T-helper 1 cell treated with Interleukin-12 subunit alpha and Interleukin-12 subunit beta and Interleukin-4 antibody, amounts not matched to agents 30 μg/mL and 1 μg/mL, for 36 hours (primary cell): Measurements from ENCODE around the gene TTLL12.

Experiments
- H3K27ac Mint-ChIP-seq: one replicate; pipeline ENCODE4 v1.8.0; 2021; ENCODE audit warnings: mild to moderate bottlenecking, mixed read lengths
- H3K27me3 Mint-ChIP-seq: one replicate; pipeline ENCODE4 v1.8.0; 2021; ENCODE audit warnings: low read depth, mixed read lengths
- H3K36me3 Mint-ChIP-seq: one replicate; pipeline ENCODE4 v1.8.0; 2021; ENCODE audit warnings: low read depth, mixed read lengths
- H3K4me1 Mint-ChIP-seq: one replicate; pipeline ENCODE4 v1.8.0; 2021; ENCODE audit warnings: low read depth, mixed read lengths
- H3K4me3 Mint-ChIP-seq: one replicate; pipeline ENCODE4 v1.8.0; 2021; ENCODE audit warnings: mild to moderate bottlenecking, moderate library complexity, mixed read lengths
- H3K9me3 Mint-ChIP-seq: one replicate; pipeline ENCODE4 v1.8.0; 2021; ENCODE audit warnings: mixed read lengths

The TTLL12 gene

GRCh38 chr22:43129426-43130425 is 57.2 kb downstream of the TTLL12 start:
- Mint-ChIP-seq H3K27me3 (no peaks in the 10 kb centered on the region), H3K4me1 (no peaks in the 10 kb centered on the region), H3K27ac (no peak overlapping the region), H3K9me3 (no peaks in the 10 kb centered on the region), H3K4me3 (no peak overlapping the region), H3K36me3 (peaks cover 7% of the 10 kb centered on the region)

- peaks cover 4% of the 10 kb centered on the region for H3K36me3 Mint-ChIP-seq
- H3K27me3 Mint-ChIP-seq = no peaks in the 10 kb centered on the region
- H3K27ac Mint-ChIP-seq = no peak overlapping the region
- no peaks in the 10 kb centered on the region for H3K9me3 Mint-ChIP-seq
- H3K4me1 Mint-ChIP-seq = no peaks in the 10 kb centered on the region
- H3K4me3 Mint-ChIP-seq = no peak overlapping the region
Observed at GRCh38 chr22:43128928-43129424, 58.0 kb downstream of the TTLL12 start.

DNA sequence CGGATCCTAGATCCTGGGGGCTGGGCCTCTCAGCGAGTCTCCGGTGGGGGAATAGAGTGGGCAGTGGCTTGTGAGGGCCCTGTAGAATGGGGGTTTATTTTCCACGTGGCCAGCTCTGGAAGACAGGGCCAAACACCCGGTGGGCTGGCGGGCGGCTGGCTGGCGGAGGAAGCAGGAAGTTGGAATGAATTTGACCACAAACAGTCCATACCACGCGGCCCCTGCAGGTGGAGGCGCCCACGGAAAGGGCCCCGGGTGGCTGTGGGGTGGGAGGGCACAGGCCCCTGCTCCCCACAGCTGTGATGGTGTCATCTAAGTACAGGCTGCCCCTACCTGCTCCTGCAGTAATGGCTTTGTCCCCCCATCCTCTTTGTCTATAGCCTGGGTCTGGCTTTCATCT is 58.8 kb downstream of the TTLL12 start:
- Mint-ChIP-seq H3K4me1 (no peaks in the 10 kb centered on the region), H3K9me3 (no peaks in the 10 kb centered on the region), H3K36me3 (peaks cover 1% of the 10 kb centered on the region), H3K27ac (no peak overlapping the region), H3K4me3 (no peak overlapping the region), H3K27me3 (no peaks in the 10 kb centered on the region)

DNA sequence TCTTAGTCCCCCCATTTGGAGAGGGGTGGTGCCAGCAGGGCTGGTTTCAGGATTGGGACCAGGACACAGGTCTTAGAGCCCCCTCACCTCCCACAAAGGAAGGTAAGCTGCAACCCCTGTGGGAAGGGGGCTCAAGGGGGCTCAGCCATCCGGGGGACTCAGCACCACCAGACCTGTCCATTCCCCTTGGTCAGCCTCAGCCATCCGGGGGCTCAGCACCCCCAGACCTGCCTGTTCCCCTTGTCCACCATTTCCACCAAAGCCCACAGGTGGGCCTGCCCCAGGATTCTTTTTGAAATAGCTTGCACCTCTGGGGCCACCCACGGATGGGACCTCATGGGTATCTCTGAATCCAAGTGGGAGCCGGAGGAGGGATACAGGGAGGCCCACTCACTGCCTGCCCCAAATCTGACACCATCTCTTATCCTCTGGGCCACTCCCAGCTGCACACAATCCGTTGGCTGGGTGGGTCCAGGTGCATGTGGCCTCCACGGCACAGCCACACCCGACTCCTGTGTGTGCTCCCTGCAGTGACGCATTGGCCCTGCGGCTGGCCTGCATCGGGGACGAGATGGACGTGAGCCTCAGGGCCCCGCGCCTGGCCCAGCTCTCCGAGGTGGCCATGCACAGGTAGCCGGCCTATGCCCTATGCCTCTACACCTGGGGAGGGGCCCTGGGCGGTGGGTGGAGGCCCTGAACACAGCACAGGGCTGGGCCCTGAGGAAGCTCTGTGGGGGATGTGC is 59.6 kb downstream of the TTLL12 start:
- H3K9me3 Mint-ChIP-seq = no peaks in the 10 kb centered on the region
- no peak overlapping the region for H3K27ac Mint-ChIP-seq
- H3K4me1 Mint-ChIP-seq = no peaks in the 10 kb centered on the region
- H3K27me3 Mint-ChIP-seq = no peaks in the 10 kb centered on the region
- H3K4me3 Mint-ChIP-seq = no peak overlapping the region
- no peaks in the 10 kb centered on the region for H3K36me3 Mint-ChIP-seq

- Mint-ChIP-seq H3K4me1 (no peaks in the 10 kb centered on the region), H3K4me3 (no peak overlapping the region), H3K9me3 (no peaks in the 10 kb centered on the region), H3K27ac (no peak overlapping the region), H3K27me3 (no peaks in the 10 kb centered on the region), H3K36me3 (no peaks in the 10 kb centered on the region)
Observed at GRCh38 chr22:43126501-43127165, 60.3 kb downstream of the TTLL12 start.

- H3K4me1 Mint-ChIP-seq = peaks cover 1% of the 10 kb centered on the region
- H3K36me3 Mint-ChIP-seq = no peaks in the 10 kb centered on the region
- H3K27me3 Mint-ChIP-seq = no peaks in the 10 kb centered on the region
- H3K27ac Mint-ChIP-seq = no peak overlapping the region
- H3K9me3 Mint-ChIP-seq = no peaks in the 10 kb centered on the region
- no peak overlapping the region for H3K4me3 Mint-ChIP-seq
Observed at GRCh38 chr22:43118953-43119458, 67.9 kb downstream of the TTLL12 start.

DNA sequence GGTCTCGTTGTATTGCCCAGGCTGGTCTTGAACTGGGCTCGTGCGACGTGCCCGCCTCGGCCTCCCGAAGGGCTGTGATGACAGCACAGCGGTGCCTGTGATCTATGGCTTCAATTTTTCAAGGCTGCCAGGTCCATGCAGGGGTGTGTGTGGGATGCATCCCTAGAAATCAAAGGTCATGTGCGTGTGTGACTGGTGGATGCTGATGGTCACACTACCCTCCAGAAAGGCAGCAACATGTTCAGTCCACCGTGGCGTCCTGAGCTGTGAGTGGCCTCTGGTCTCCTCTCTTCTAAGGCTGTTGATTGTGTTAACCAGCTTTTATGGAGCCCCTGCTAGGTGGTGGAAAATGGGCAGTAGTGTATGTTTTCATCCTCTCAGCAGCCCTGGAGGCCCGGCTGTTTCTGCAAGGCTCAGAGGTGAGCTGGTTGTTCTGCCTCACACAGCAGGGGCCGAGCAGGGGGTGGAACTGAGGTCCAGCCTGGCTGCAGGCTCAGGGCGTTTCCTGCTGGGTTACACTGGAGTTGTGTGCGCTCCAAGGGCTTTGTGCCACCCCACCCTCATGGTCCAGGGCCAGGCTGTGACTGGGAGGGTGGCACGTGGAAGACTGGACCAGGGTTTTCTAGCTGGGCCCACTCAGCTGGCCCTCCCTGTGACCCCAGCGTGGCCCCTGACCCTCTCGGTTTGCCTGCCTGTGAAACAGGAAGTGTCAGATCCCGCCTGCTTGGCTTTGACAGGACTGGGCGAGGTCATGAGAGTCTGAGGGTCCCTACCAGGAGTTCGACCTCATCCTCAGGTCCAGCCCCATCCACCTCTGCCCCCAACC is 68.7 kb downstream of the TTLL12 start:
- H3K4me1 Mint-ChIP-seq = peaks cover 1% of the 10 kb centered on the region
- no peaks in the 10 kb centered on the region for H3K9me3 Mint-ChIP-seq
- H3K27ac Mint-ChIP-seq = no peak overlapping the region
- no peaks in the 10 kb centered on the region for H3K36me3 Mint-ChIP-seq
- no peak overlapping the region for H3K4me3 Mint-ChIP-seq
- peaks cover 7% of the 10 kb centered on the region for H3K27me3 Mint-ChIP-seq

GRCh38 chr22:43116932-43117331 is 70.0 kb downstream of the TTLL12 start:
- Mint-ChIP-seq H3K9me3 (no peaks in the 10 kb centered on the region), H3K4me3 (no peak overlapping the region), H3K27me3 (peaks cover 17% of the 10 kb centered on the region), H3K27ac (no peak overlapping the region), H3K36me3 (no peaks in the 10 kb centered on the region), H3K4me1 (peaks cover 1% of the 10 kb centered on the region)
